ENCODE data around the gene STK32C.
"Not testable (repeated sequence)": the region's sequence is repeated elsewhere in the genome, so short reads cannot be mapped to it uniquely, and the experiment has no call there.

Gene STK32C

GRCh38 chr10:132307823-132308586 lies at the start of gene STK32C:
STK32C (minus strand) TSS chr10:132307950; CDS start chr10:132307833, 117 bp downstream.
- peak; percentile 82 for DNase-seq (ENCODE audit: low spot score)

- no peak for DNase-seq (ENCODE audit: low spot score)
These were observed 49.0 kb upstream of the STK32C start for GRCh38 chr10:132356621-132357195.

DNA sequence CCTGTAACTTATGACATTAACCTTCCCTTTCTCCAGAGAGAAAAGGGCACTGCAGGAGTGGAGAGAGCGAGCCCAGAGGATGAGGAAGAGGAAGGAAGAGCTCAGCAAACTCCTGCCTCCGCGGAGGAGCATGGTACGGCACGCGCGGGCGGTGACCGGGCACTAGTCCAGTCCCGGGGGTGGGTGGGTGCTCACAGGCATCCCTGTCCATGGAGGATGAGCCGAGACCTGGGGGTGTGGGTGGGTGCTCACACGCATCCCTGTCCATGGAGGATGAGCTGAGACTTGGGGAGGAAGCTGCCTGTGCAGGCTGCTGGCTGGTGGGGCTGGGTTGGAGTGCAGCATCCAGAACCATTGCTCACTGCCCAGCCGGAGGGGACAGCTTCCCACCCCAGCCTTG lies 48.0 kb upstream of the STK32C start:
- no peak for DNase-seq (ENCODE audit: low spot score)

DNA sequence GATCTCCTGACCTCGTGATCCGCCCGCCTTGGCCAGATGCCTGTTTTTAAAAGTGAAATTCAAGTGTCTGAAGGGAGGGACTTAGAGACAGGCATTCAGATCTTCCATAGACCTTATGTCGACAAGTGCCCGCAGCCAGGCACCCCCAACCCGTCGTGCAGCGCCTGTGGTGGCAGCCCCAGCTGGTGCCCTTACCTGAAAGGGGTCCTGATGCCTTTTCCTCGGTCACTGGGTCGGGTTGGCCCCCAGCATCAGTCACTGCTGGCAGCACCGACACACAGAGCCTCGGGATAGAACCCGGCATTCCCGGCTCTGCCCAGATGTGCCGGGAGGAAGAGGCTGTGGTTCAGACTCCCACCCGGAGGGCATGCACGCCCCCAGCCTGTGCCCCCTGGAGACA lies 47.5 kb upstream of the STK32C start:
- DNase-seq (ENCODE audit: low spot score) = no peak

DNA sequence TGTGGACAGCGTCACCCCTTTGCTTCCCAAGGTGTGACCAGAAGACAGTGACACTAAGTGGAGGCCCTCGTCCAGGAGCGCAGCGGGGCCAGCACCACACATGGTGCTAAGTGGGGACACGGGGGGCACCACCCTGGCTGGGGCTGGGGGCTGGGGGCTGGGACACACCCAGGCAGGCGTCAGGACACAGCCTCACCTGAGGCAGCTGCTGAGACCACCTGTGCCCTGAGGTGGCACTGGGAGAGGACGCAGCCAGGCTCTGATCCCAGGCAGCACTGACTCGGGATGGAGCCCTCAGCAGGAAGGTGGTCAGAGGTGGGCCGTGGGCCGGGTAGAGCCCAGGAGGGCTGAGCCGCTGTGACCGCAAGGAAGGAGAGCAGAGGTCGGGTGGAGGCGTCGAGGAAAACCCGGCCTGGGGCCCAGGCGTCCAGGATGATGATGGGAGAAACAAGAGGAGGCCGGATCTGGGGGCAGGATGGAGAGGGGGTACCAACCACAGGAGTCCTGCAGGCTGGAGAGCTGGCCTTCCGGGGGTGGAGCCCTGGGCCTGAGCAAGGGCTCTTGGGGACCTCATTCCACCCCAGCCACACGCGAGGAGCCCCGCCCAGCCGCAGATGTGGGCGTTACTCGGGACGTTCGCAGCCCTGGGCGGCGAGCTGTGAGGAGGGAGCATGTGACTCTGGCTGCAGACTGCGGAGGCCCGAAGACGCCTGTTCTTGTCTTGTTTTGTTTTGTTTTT lies 46.8 kb upstream of the STK32C start:
- no peak for DNase-seq (ENCODE audit: low spot score)

DNA sequence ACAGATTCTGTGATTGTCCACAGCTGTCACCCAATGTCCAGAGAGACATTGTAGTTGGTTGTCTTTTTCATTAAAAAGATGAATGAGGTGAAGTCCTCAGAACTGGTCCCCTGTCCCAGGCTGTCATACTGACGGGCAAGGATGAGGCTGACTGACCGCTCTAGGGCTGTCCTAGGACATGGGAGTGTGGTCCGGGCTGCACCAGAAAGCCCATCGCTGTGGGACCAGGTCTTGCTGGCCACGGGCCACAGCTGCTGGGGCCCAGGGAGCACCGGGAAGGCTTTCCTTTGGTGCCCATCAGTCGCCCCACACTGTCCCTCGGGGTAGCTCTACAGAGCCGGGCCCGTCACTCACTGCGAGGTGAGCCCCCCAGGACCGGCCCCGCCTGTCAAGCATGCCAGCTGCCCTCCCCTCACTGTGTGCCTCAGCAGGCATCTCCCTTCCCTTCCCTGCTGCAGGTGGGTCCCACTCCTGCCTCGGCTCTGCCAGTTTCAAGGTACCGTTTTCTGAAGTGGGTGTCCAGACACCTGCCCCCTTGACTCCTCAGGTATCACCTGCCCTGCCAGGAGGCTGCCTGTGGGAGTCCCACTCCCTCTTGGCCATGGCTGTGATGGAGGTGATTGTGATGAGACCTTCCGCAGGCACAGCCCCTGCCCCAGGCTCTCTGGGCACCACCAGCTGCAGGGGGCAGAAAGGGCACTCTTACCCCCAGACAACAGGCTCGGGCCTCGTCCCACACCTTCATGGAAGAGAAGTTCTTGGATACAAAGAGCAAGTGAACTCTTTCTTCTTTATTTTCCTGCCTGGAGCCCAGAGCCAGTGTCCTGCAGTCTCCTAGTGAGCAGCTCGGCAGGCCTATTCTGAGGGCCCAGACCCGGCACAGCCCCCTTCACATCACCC lies 46.0 kb upstream of the STK32C start:
- no peak for DNase-seq (ENCODE audit: low spot score)

DNA sequence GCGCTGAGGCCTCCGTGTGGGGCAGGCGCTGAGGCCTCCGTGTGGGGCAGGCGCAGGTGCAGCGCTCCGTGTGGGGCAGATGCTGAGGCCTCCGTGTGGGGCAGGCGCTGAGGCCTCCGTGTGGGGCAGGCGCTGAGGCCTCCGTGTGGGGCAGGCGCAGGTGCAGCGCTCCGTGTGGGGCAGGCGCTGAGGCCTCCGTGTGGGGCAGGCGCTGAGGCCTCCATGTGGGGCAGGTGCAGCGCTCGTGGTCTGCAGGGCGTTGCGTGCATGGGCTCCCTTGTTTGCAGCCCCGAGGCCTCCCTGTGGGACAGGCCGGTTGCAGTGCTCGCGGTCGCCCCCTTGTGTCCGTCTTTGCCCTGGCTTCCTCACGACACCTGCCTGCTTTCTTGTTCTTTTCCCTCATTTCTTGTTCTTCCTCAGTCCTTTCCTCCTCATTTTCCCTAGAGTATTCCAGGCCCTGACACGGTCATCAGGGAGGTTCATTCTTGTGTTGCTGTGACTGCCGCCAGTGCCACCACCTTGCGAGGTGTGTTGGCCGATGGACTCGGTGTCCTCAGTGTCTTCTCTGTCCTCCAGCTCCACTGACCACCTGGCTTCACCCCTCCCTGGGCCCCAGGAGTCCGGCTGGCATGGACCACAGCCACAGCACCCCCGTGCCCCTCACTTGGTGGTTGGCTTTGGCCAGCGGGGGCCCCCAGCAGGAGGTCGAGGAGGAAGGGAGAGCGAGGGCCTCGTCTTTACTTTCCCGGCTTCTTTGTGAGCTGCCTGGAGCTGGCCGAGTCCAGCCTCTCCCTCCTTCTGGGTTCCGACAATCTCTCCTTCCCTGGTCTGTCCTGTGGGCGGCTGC lies 44.9 kb upstream of the STK32C start:
- DNase-seq (ENCODE audit: low spot score) = not testable (repeated sequence)

DNA sequence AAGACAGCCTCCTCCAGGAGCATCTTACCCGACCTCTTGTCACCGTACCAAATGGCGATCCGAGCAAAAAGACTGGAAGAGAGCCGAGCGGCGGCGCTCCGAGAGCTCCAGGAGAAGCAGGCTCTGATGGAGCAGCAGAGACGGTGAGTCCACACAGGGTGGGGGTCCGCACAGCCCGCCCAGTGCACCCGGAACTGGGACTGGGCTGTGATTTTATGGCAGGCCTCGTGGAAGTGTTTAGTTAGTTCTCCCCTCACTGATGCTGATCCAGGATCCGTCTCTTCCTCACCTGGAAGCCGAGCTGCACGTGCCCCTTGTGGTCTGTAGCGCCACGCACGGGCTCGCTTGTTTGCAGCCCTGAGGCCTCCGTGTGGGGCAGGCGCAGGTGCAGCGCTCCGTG lies 43.9 kb upstream of the STK32C start:
- no peak for DNase-seq (ENCODE audit: low spot score)

DNA sequence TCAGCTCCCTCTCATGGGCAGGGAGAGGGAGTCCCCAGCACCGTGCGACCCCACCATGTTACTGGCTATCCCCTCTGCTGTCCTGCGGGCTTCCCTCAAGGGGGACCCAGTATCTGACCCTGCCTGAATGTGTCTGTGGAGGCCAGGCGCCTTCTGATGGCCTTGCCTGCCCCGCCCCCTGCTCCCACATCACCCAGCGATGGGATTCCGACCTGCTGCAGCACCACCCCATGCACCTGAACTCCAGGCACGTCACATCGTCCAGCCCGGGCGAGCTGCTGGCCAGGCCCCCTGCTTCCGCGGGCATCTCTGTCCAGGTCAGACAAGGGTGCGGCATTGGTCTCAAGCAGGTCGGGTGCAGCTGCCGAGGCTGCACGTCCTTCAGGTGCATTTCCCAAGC lies 43.2 kb upstream of the STK32C start:
- DNase-seq (ENCODE audit: low spot score) = no peak

DNA sequence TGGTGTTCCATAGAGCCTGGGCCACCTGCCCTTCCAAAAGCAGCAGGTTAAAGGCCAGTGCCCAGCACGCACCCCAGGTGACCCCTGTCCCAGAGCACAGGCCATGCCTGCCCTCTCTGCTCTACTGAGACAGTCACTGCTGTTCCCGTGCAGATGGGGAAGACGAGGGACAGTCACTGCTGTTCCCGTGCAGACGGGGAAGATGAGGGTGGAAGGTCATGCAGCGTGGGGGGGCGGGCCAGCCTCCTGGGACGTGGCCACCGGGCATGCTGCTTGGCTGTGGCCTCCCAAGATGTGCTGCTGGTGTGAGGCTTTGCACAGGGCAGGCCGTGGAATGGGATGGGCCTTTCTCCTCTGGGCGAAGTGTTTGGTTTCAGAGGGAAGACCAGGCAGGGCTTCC lies 42.6 kb upstream of the STK32C start:
- no peak for DNase-seq (ENCODE audit: low spot score)

GRCh38 chr10:132349766-132350165 lies 42.0 kb upstream of the STK32C start:
- DNase-seq (ENCODE audit: low spot score) = no peak

DNA sequence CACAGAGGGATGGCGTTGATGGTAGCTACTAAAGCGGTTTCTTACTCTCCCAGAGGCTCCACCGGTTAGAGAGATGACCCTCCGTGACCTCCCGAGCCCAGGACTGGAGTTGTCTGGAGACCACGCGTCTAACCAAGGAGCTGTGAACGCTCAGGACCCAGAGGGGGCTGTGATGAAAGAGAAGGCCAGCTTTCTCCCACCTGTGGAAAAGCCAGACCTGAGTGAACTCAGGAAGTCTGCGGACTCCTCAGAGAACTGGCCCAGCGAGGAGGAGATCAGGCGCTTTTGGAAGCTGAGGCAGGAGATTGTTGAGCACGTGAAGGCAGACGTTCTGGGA lies 40.1 kb upstream of the STK32C start:
- no peak for DNase-seq (ENCODE audit: low spot score)

DNA sequence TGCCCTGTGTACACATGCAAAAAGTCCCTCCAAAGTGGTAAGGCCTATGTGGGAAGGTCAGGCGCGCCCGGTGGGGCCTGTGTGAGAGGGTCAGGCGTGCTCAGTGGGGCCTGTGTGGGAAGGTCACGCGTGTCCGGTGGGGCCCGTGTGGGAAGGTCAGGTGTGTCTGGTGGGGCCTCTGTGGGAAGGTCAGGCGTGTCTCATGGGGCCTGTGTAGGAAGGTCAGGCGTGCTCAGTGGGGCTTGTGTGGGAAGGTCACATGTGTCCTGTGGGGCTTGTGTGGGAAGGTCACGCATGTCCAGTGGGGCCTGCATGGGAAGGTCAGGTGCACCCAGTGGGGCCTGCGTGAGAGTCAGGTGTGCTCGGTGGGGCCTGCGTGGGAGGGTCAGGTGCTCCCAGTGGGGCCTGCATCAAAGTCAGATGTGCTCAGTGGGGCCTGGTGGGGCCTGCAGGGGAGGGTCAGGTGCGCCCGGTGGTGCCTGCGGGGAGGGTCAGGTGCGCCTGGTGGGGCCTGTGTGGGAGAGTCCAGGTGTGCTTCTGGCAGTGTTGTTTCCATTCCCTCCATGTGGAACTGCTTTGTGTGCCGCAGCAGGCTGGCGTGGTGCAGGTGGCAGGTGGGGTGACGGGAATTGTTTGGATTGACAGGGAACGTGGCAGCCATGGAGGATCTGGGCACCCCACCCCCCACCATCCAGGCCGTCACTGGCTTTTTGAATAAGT lies 39.6 kb upstream of the STK32C start:
- no peak for DNase-seq (ENCODE audit: low spot score)

GRCh38 chr10:132346806-132347205 lies 39.1 kb upstream of the STK32C start:
- DNase-seq (ENCODE audit: low spot score) = no peak

- DNase-seq (ENCODE audit: low spot score) = no peak
These were observed 37.6 kb upstream of the STK32C start for GRCh38 chr10:132345345-132345744.

DNA sequence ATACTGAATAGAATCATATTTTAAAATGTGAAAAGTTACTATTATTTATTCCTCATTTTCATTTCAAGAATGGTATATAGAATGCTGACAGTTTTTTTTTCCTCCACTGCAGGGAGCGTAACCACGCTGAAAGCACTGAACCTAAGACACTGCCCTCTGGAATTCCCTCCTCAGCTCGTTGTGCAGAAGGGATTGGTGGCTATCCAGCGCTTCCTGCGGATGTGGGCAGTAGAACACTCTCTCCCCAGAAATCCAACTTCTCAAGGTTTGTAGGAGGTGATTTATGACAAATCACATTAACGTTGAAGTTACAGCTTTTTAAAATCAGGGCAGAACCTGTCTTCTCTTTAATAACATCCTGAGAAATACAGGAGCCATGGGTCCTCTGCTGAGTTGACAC lies 36.6 kb upstream of the STK32C start:
- DNase-seq (ENCODE audit: low spot score) = no peak

GRCh38 chr10:132342553-132342952 lies 34.8 kb upstream of the STK32C start:
- DNase-seq (ENCODE audit: low spot score) = no peak

- no peak for DNase-seq (ENCODE audit: low spot score)
These were observed 34.0 kb upstream of the STK32C start for GRCh38 chr10:132341781-132342180.

DNA sequence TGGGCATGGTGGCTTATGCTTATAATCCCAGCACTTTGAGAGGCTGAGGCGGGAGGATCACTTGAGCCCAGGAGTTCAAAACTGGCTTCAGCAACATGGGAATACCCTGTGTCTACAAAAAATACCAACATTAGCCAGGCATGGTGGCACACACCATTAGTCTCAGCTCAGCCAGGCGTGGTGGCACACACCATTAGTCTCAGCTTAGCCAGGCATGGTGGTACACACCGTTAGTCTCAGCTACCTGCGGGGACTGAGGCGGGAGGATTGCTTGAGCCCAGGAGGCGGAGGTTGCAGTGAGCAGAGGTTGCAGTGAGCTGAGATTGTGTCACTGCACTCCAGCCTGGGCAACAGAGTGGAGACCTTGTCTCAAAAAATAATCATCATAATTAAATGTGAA lies 33.3 kb upstream of the STK32C start:
- DNase-seq (ENCODE audit: low spot score) = no peak

- DNase-seq (ENCODE audit: low spot score) = no peak
These were observed 31.5 kb upstream of the STK32C start for GRCh38 chr10:132339276-132339675.

GRCh38 chr10:132338876-132339275 lies 31.1 kb upstream of the STK32C start:
- no peak for DNase-seq (ENCODE audit: low spot score)
